NCI-H1436 treated with DMSO at 0.1 percent for 48 hours (cell line): Measurements from ENCODE around the gene PITX3.
"Not testable (repeated sequence)": the region's sequence is repeated elsewhere in the genome, so short reads cannot be mapped to it uniquely, and the experiment has no call there.

Source experiments
- DNase-seq: peaks from one replicate; lab custom pipeline; 2025; lab: John Stamatoyannopoulos, UW

PITX3 gene

GRCh38 chr10:102226542-102226870, 14.8 kb downstream of the PITX3 start:
- DNase-seq = no peak

- DNase-seq = no peak
Observed at GRCh38 chr10:102225646-102226541, 15.4 kb downstream of the PITX3 start, which contains the start of gene ELOVL3. Gene ELOVL3, plus strand, starts transcription at chr10:102226299. Its CDS starts 250 bp downstream, at chr10:102226549.

- DNase-seq = no peak
Observed at GRCh38 chr10:102222797-102223196, 18.5 kb downstream of the PITX3 start.

GRCh38 chr10:102220612-102221011, 20.7 kb downstream of the PITX3 start:
- DNase-seq = no peak

GRCh38 chr10:102219370-102219769, 21.9 kb downstream of the PITX3 start:
- no peak for DNase-seq

- not testable (repeated sequence) for DNase-seq
Observed at GRCh38 chr10:102213599-102213998, 27.7 kb downstream of the PITX3 start.

- no peak for DNase-seq
Observed at GRCh38 chr10:102211615-102212299, 29.6 kb downstream of the PITX3 start.

- no peak for DNase-seq
Observed at GRCh38 chr10:102208311-102209035, 32.8 kb downstream of the PITX3 start.

- DNase-seq = no peak
Observed at GRCh38 chr10:102202386-102202785, 38.9 kb downstream of the PITX3 start.

- no peak for DNase-seq
Observed at GRCh38 chr10:102200751-102201640, 40.3 kb downstream of the PITX3 start.

GRCh38 chr10:102198027-102198426, 43.3 kb downstream of the PITX3 start:
- DNase-seq = no peak

- no peak for DNase-seq
Observed at GRCh38 chr10:102196893-102197292, 44.4 kb downstream of the PITX3 start.

- no peak for DNase-seq
Observed at GRCh38 chr10:102195296-102195870, 45.9 kb downstream of the PITX3 start.

- no peak for DNase-seq
Observed at GRCh38 chr10:102191956-102192355, 49.4 kb downstream of the PITX3 start.

GRCh38 chr10:102188941-102189898, 52.1 kb downstream of the PITX3 start:
- not testable (repeated sequence) for DNase-seq

GRCh38 chr10:102188298-102188940, 52.9 kb downstream of the PITX3 start:
- DNase-seq = no peak

GRCh38 chr10:102185811-102186527, 55.3 kb downstream of the PITX3 start:
- DNase-seq = no peak

GRCh38 chr10:102185272-102185671, 56.0 kb downstream of the PITX3 start:
- no peak for DNase-seq

GRCh38 chr10:102184606-102185005, 56.7 kb downstream of the PITX3 start:
- DNase-seq = no peak
